PFSK-1 (cell line): ENCODE measurements around the gene KRT78.

ENCODE experiments used
- FOXP2 ChIP-seq: optimal IDR thresholded peaks from 2 replicates; pipeline ENCODE3; 2011; ENCODE audit warnings: borderline replicate concordance, control low read depth, inconsistent platforms; ENCODE audit not compliant: insufficient read depth; ENCODE audit errors: extremely low read length, extremely low read depth
- REST ChIP-seq, 2 experiments: IDR thresholded peaks; 2 replicates each; pipeline versions ENCODE4 v1.6.1 to v1.8.0; 2011 to 2012; ENCODE audit warnings: low read depth in 2 of 2, low read length in 2 of 2, control low read depth in 1 of 2, inconsistent platforms in 1 of 2, mild to moderate bottlenecking in 1 of 2, moderate library complexity in 1 of 2; ENCODE audit not compliant: insufficient read depth in 1 of 2
- SIN3A ChIP-seq: IDR thresholded peaks from 2 replicates; pipeline ENCODE4 v1.6.1; 2012; ENCODE audit warnings: mild to moderate bottlenecking, low read length, moderate library complexity, borderline replicate concordance; ENCODE audit not compliant: insufficient read depth

DNA sequence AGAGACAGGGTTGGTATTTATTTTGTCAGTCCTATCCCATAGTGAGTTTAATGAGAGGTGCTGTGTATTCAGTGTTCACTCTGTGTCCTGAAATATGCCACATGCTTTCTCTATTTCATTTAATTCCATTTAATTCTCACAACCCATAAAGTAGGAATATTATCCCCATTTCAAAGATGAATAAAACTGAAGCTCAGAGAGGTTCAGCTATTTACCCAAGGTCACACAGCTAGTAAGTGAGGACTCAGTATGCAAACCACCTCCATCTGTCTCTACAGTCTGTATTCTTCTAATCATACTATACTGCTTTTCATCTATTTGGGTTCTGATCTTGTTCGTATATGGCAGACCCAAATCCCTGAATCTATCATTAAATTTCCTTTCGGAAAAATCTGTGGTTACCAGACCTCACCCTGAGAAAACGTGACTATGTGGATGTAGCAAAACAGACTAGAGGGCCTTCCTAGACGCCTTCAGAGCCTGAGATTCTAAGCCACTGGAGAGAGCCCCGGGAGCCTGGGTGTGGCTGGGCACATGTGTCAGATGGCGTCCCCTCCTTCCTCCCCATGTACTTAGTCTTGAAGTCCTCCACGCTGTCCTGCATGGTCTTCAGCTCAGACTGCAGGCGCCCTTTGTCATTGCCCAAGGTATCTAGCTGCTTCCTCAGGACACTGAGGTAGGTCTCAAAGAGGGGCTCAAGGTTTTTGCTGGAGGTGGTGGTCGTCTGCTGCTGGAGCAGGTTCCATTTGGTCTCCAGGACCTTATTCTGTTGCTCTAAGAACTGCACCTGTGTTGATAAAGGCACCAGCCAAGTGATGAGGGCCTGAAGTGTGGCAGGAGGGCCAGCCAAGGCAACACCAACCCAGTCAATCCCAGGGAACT lies 37.4 kb downstream of the KRT78 start:
- TF ChIP-seq REST (IDR thresholded peaks at IDR 0.05; ENCODE audit: insufficient read depth in 1 of 2, low read depth in 2 of 2, low read length in 2 of 2): no peak
- no peak for TF ChIP-seq FOXP2
- TF ChIP-seq SIN3A: no peak
